CD4-positive, alpha-beta T cell treated with Interleukin-1 beta for 1 hour (primary cell): ENCODE data around the gene CKAP4.
A peak's percentile ranks its signal among the peaks of the same experiment; 100 is the strongest.

Experiments used
- DNase-seq, 2 donors: peaks; one replicate each; pipeline ENCODE4 v3.0.0-alpha.2; 2020 to 2022

The CKAP4 gene

GRCh38 chr12:106274575-106275121, 26.8 kb upstream of the CKAP4 start:
- DNase-seq, result no peak

- no peak for DNase-seq
Measured at GRCh38 chr12:106274012-106274411, 26.2 kb upstream of the CKAP4 start.

GRCh38 chr12:106273491-106273890, 25.7 kb upstream of the CKAP4 start:
- DNase-seq, result no peak

- no peak for DNase-seq
Measured at GRCh38 chr12:106271575-106272505, 24.0 kb upstream of the CKAP4 start.

GRCh38 chr12:106269150-106269771, 21.4 kb upstream of the CKAP4 start:
- no peak for DNase-seq

- no peak for DNase-seq
Measured at GRCh38 chr12:106267535-106267934, 19.7 kb upstream of the CKAP4 start.

- DNase-seq, result no peak
Measured at GRCh38 chr12:106265116-106265515, 17.3 kb upstream of the CKAP4 start.

- no peak for DNase-seq
Measured at GRCh38 chr12:106258935-106259334, 11.1 kb upstream of the CKAP4 start.

- no peak for DNase-seq
Measured at GRCh38 chr12:106258226-106258625, 10.4 kb upstream of the CKAP4 start.

GRCh38 chr12:106256524-106256923, 8.7 kb upstream of the CKAP4 start:
- no peak for DNase-seq

- no peak for DNase-seq
Measured at GRCh38 chr12:106255952-106256351, 8.1 kb upstream of the CKAP4 start.

GRCh38 chr12:106255493-106255892, 7.7 kb upstream of the CKAP4 start:
- DNase-seq, result no peak

- DNase-seq, result no peak
Measured at GRCh38 chr12:106254724-106255123, 6.9 kb upstream of the CKAP4 start.

- no peak for DNase-seq
Measured at GRCh38 chr12:106251631-106252455, 4.0 kb upstream of the CKAP4 start.

- DNase-seq, result peak in 1 of 2 donors; percentile 26
Measured at GRCh38 chr12:106249411-106250135, 1.8 kb upstream of the CKAP4 start.

GRCh38 chr12:106248846-106249371, 1.1 kb upstream of the CKAP4 start:
- peak; percentile 50 to 69 for DNase-seq

GRCh38 chr12:106248312-106248845, 559 bp upstream of the CKAP4 start:
- DNase-seq, result peak; percentile 33 to 39

GRCh38 chr12:106246891-106247673, 738 bp downstream of the CKAP4 start:
- DNase-seq, result peak; percentile 58 to 61

- DNase-seq, result no peak
Measured at GRCh38 chr12:106245767-106246166, 2.1 kb downstream of the CKAP4 start.

GRCh38 chr12:106243620-106244019, 4.2 kb downstream of the CKAP4 start:
- DNase-seq, result no peak

GRCh38 chr12:106240821-106241220, 7.0 kb downstream of the CKAP4 start:
- DNase-seq, result no peak
